K562 (cell line): Measurements from ENCODE around the gene NEK5. TPM values are rescaled to one million over a fixed set of nuclear protein-coding genes. Genes with fewer than 3 reads are reported as not detected.
A peak's percentile ranks its signal among the peaks of the same experiment; 100 is the strongest.

ENCODE experiments used
- CXXC5 ChIP-seq: fragments of 250-450 bp; sonication (Bioruptor Pico); IDR thresholded peaks from 2 replicates; pipeline ENCODE4 v1.8.0; 2022; ENCODE audit warnings: inconsistent platforms, mild to moderate bottlenecking, moderate library complexity
- FOS ChIP-seq: IDR thresholded peaks from 3 replicates; pipeline ENCODE4 v1.6.1; 2011; ENCODE audit not compliant: insufficient read length; ENCODE audit errors: extremely low read depth
- FOXA3 ChIP-seq, 2 experiments: fragments of 450-650 bp in 1 of 2; sonication (generic) in 1 of 2; formaldehyde crosslinking; IDR thresholded peaks in 1 of 2; conservative IDR thresholded peaks in 1 of 2; 2 replicates each; pipeline versions ENCODE4 v1.4.0 to v1.8.0; 2020 to 2022; ENCODE audit warnings: mild to moderate bottlenecking in 2 of 2, missing genetic modification reagents in 1 of 2
- GTF2F1 ChIP-seq: IDR thresholded peaks from 2 replicates; pipeline ENCODE4 v1.6.1; 2011; ENCODE audit warnings: low read depth, low read length, improper control_type of control experiment
- HOMEZ ChIP-seq: fragments of 250-450 bp; sonication (Bioruptor Pico); IDR thresholded peaks from 2 replicates; pipeline ENCODE4 v1.4.0; 2020; ENCODE audit warnings: mild to moderate bottlenecking, moderate library complexity
- IRF9 ChIP-seq: fragments of 450-650 bp; IDR thresholded peaks from 2 replicates; pipeline ENCODE4 v1.6.1; 2016; ENCODE audit warnings: missing biosample characterization, missing genetic modification characterization
- MEF2D ChIP-seq: conservative IDR thresholded peaks from 2 replicates; pipeline ENCODE4 v1.6.1; 2016; ENCODE audit warnings: low read depth, missing genetic modification characterization, missing compliant biosample characterization
- PKNOX1 ChIP-seq: fragments of 450-650 bp; IDR thresholded peaks from 2 replicates; pipeline ENCODE4 v1.6.1; 2016
- RFX1 ChIP-seq: fragments of 450-650 bp; IDR thresholded peaks from 2 replicates; pipeline ENCODE4 v1.6.1; 2016; ENCODE audit warnings: mild to moderate bottlenecking, moderate library complexity
- TEAD2 ChIP-seq: fragments of 450-650 bp; IDR thresholded peaks from 2 replicates; pipeline ENCODE4 v1.6.1; 2016; ENCODE audit warnings: missing genetic modification characterization, control low read depth, missing compliant biosample characterization
- ZNF134 ChIP-seq: fragments of 250-450 bp; sonication (Bioruptor Pico); conservative IDR thresholded peaks from 2 replicates; pipeline ENCODE4 v1.4.0; 2020
- ZNF318 ChIP-seq, 2 experiments: fragments of 450-650 bp; IDR thresholded peaks; 2 replicates each; pipeline ENCODE4 v1.6.1; 2016; ENCODE audit warnings: mild to moderate bottlenecking in 2 of 2, borderline replicate concordance in 1 of 2, low read depth in 1 of 2, moderate library complexity in 1 of 2
- ZNF431 ChIP-seq: sonication (generic); formaldehyde crosslinking; IDR thresholded peaks from 2 replicates; pipeline ENCODE4 v1.8.0; 2022; ENCODE audit warnings: mild to moderate bottlenecking, missing genetic modification reagents
- polyA plus RNA-seq, 8 experiments: library from polyadenylated mRNA; depleted of rRNA in 4 of 8; stranded (reverse) in 5 of 8; unstranded in 3 of 8; fragments of >200 nt; fragmentation: Nextera tagmentation in 2 of 8; fragmentation: Illumina TruSeq in 1 of 8; extraction: Ambion mirVana in 2 of 8; extraction: Trizol in 1 of 8; gene quantifications; 2 replicates each; pipeline versions ENCODE4 v1.2.1 to v1.2.3, GENCODE V29; 2011 to 2014; ENCODE audit warnings: inconsistent platforms in 1 of 8, missing spikeins in 1 of 8
- total RNA-seq, 7 experiments: library from RNA; depleted of rRNA in 6 of 7; stranded (reverse); fragments of >200 nt in 6 of 7; fragmentation: Illumina TruSeq in 2 of 7; extraction: Trizol in 2 of 7; gene quantifications; 2 replicates each; pipeline versions ENCODE4 v1.2.1 to v1.2.3, GENCODE V29; 2011 to 2021; ENCODE audit warnings: low replicate concordance in 1 of 7

Gene NEK5
- total and polyA plus RNA-seq, 9 of the 15 experiments (the other 6 are each of a cell fraction or from before 2014, with no cell fraction given), result 0.09 to 0.44 (median 0.33) TPM

GRCh38 chr13:52011632-52012511 is 117.0 kb downstream of the NEK5 start, which contains the start of gene ALG11 (continued):
- TF ChIP-seq HOMEZ (CRISPR knock-in tag) (no peak), MEF2D (tag) (no peak), CXXC5 (CRISPR knock-in tag) (peak; percentile 55), ZNF431 (CRISPR knock-in tag) (no peak), FOS (peak; percentile 88), IRF9 (tag) (no peak), PKNOX1 (peak; percentile 99), FOXA3 (CRISPR knock-in tag; conservative IDR thresholded peaks at IDR 0.05 in 1 of 2, IDR thresholded peaks at IDR 0.05 in 1 of 2) (no peak), GTF2F1 (no peak; the same call in 1 of the 2 replicates), TEAD2 (tag) (no peak), RFX1 (peak; percentile 91), ZNF134 (no peak), ZNF318 (IDR thresholded peaks at IDR 0.05; ENCODE audit: borderline replicate concordance in 1 of 2, low read depth in 1 of 2) (no peak)
